Vagina (tissue), 2 donors: ENCODE measurements around the gene BPTF.

ENCODE experiments used
- POLR2A ChIP-seq, 2 donors: fragments of 450-650 bp; IDR thresholded peaks; one replicate each; pipeline ENCODE4 v1.6.1; 2017; ENCODE audit warnings: antibody characterized with exemption in 2 of 2, mild to moderate bottlenecking in 2 of 2, moderate library complexity in 2 of 2
- TF ChIP-seq, protein P1 (sequence below), 3 experiments: fragments of 450-650 bp in 2 of 3; fragments of 200-600 bp in 1 of 3; sonication (generic) in 1 of 3; IDR thresholded peaks; one replicate each; pipeline ENCODE4 v1.5.1; 2017 to 2019; ENCODE audit warnings: antibody characterized with exemption in 3 of 3, mild to moderate bottlenecking in 2 of 3, moderate library complexity in 2 of 3

DNA sequence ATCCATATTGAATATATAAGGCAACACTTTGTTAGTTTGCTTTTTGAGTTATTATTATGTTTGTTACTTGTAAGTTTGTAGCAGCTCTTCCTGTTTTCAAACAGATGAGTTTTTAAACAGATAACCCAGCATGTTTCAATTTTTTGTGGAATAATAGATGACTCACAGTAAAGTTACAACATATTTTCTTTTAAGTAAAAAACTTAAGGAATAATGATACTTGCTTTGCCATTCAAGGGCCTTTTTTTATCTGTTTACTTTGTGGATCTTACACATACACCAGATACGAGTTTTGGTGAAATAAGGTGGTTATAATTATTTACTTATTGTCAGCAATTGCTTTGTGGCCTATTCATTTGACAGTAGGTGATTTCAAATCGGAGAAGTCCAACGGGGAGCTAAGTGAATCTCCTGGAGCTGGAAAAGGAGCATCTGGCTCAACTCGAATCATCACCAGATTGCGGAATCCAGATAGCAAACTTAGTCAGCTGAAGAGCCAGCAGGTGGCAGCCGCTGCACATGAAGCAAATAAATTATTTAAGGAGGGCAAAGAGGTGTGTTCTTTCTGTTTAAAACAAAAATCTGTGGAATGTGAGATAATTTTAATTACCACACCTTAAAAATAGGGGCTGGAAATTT lies 66.3 kb downstream of the BPTF start:
- TF ChIP-seq, protein P1, sequence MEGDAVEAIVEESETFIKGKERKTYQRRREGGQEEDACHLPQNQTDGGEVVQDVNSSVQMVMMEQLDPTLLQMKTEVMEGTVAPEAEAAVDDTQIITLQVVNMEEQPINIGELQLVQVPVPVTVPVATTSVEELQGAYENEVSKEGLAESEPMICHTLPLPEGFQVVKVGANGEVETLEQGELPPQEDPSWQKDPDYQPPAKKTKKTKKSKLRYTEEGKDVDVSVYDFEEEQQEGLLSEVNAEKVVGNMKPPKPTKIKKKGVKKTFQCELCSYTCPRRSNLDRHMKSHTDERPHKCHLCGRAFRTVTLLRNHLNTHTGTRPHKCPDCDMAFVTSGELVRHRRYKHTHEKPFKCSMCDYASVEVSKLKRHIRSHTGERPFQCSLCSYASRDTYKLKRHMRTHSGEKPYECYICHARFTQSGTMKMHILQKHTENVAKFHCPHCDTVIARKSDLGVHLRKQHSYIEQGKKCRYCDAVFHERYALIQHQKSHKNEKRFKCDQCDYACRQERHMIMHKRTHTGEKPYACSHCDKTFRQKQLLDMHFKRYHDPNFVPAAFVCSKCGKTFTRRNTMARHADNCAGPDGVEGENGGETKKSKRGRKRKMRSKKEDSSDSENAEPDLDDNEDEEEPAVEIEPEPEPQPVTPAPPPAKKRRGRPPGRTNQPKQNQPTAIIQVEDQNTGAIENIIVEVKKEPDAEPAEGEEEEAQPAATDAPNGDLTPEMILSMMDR (IDR thresholded peaks at IDR 0.05): no peak
- TF ChIP-seq POLR2A (IDR thresholded peaks at IDR 0.05): no peak
